HepG2 (cell line): ENCODE results near the gene FAM222A. TPM values are rescaled to one million over a fixed set of nuclear protein-coding genes. Genes with fewer than 3 reads are reported as not detected.

Experiments
- AGO1 ChIP-seq: fragments of 200-400 bp; formaldehyde crosslinking; IDR thresholded peaks from 2 replicates; pipeline ENCODE4 v1.6.1; 2017; ENCODE audit warnings: mild to moderate bottlenecking, low read depth, low read length, moderate library complexity; ENCODE audit not compliant: poor library complexity, severe bottlenecking
- ETV5 ChIP-seq: IDR thresholded peaks from 2 replicates; pipeline ENCODE4 v1.6.1; 2018; ENCODE audit warnings: missing biosample characterization, missing genetic modification reagents, inconsistent platforms, borderline replicate concordance
- ETV6 ChIP-seq: sonication (generic); formaldehyde crosslinking; conservative IDR thresholded peaks from 2 replicates; pipeline ENCODE4 v1.4.0; 2020; ENCODE audit warnings: missing genetic modification reagents
- MEIS1 ChIP-seq: sonication (generic); formaldehyde crosslinking; IDR thresholded peaks from 2 replicates; pipeline ENCODE4 v1.9.0; 2021; ENCODE audit warnings: mild to moderate bottlenecking, missing genetic modification reagents, moderate library complexity, borderline replicate concordance
- MTA1 ChIP-seq: sonication (generic); formaldehyde crosslinking; IDR thresholded peaks from 2 replicates; pipeline ENCODE4 v1.4.0; 2020; ENCODE audit warnings: missing genetic modification reagents, mild to moderate bottlenecking, borderline replicate concordance
- MTF1 ChIP-seq: sonication (generic); formaldehyde crosslinking; IDR thresholded peaks from 2 replicates; pipeline ENCODE4 v1.5.0; 2020; ENCODE audit warnings: missing genetic modification reagents
- NCOR1 ChIP-seq: fragments of 200-600 bp; sonication (generic); IDR thresholded peaks from 2 replicates; pipeline ENCODE4 v1.7.0; 2017; ENCODE audit warnings: antibody characterized with exemption, low read length, borderline replicate concordance
- NPAS2 ChIP-seq: sonication (generic); formaldehyde crosslinking; IDR thresholded peaks from 2 replicates; pipeline ENCODE4 v1.8.0; 2022; ENCODE audit warnings: mild to moderate bottlenecking, missing genetic modification reagents, borderline replicate concordance
- NR2C2 ChIP-seq: sonication (generic); formaldehyde crosslinking; IDR thresholded peaks from 2 replicates; pipeline ENCODE4 v1.4.0; 2020; ENCODE audit warnings: missing genetic modification reagents, mild to moderate bottlenecking, moderate library complexity, borderline replicate concordance
- POLR2A ChIP-seq, 2 experiments: IDR thresholded peaks; 2 replicates each; pipeline ENCODE4 v1.6.1; 2011; ENCODE audit warnings: low read depth in 2 of 2, low read length in 2 of 2, mild to moderate bottlenecking in 1 of 2, moderate library complexity in 1 of 2; ENCODE audit not compliant: insufficient read depth in 1 of 2
- PPARG ChIP-seq: conservative IDR thresholded peaks from 2 replicates; pipeline ENCODE4 v1.6.1; 2016; ENCODE audit warnings: missing biosample characterization, missing genetic modification reagents
- SALL1 ChIP-seq: sonication (generic); formaldehyde crosslinking; IDR thresholded peaks from 2 replicates; pipeline ENCODE4 v1.8.0; 2022; ENCODE audit warnings: mild to moderate bottlenecking, missing genetic modification reagents
- SALL2 ChIP-seq: sonication (generic); formaldehyde crosslinking; IDR thresholded peaks from 2 replicates; pipeline ENCODE4 v1.8.1; 2023; ENCODE audit warnings: mild to moderate bottlenecking, missing genetic modification reagents, inconsistent platforms
- SKI ChIP-seq: fragments of 450-650 bp; IDR thresholded peaks from one replicate; pipeline ENCODE4 v1.6.1; 2018; ENCODE audit warnings: mild to moderate bottlenecking; ENCODE audit not compliant: partially characterized antibody
- SOX6 ChIP-seq, 2 experiments: fragments of 450-650 bp in 1 of 2; sonication (generic) in 1 of 2; formaldehyde crosslinking in 1 of 2; IDR thresholded peaks; 2 replicates each; pipeline versions ENCODE4 v1.4.0 to v1.6.1; 2017 to 2020; ENCODE audit warnings: antibody characterized with exemption in 1 of 2, mild to moderate bottlenecking in 1 of 2, missing genetic modification reagents in 1 of 2
- SP4 ChIP-seq: sonication (generic); formaldehyde crosslinking; IDR thresholded peaks from 2 replicates; pipeline ENCODE4 v1.8.1; 2023; ENCODE audit warnings: mild to moderate bottlenecking, missing genetic modification reagents
- STAG1 ChIP-seq: sonication (generic); formaldehyde crosslinking; IDR thresholded peaks from 2 replicates; pipeline ENCODE4 v1.4.0; 2020; ENCODE audit warnings: missing genetic modification reagents
- TBX2 ChIP-seq: sonication (generic); formaldehyde crosslinking; IDR thresholded peaks from 2 replicates; pipeline ENCODE4 v1.5.0; 2020; ENCODE audit warnings: missing genetic modification reagents, mild to moderate bottlenecking, borderline replicate concordance
- ZNF18 ChIP-seq: sonication (generic); formaldehyde crosslinking; IDR thresholded peaks from 2 replicates; pipeline ENCODE4 v1.8.0; 2022; ENCODE audit warnings: mild to moderate bottlenecking, missing genetic modification reagents; ENCODE audit not compliant: insufficient replicate concordance
- ZNF292 ChIP-seq: sonication (generic); formaldehyde crosslinking; IDR thresholded peaks from 2 replicates; pipeline ENCODE4 v1.8.1; 2022; ENCODE audit warnings: mild to moderate bottlenecking, low read depth, missing genetic modification reagents, borderline replicate concordance
- ZNF33B ChIP-seq: sonication (generic); formaldehyde crosslinking; IDR thresholded peaks from 2 replicates; pipeline ENCODE4 v1.5.1; 2020; ENCODE audit warnings: mild to moderate bottlenecking, missing genetic modification reagents
- ZNF343 ChIP-seq: sonication (generic); formaldehyde crosslinking; IDR thresholded peaks from 2 replicates; pipeline ENCODE4 v1.4.0; 2020; ENCODE audit warnings: mild to moderate bottlenecking, missing genetic modification reagents
- ZNF350 ChIP-seq: sonication (generic); formaldehyde crosslinking; IDR thresholded peaks from 2 replicates; pipeline ENCODE4 v1.4.0; 2020; ENCODE audit warnings: mild to moderate bottlenecking, low read depth, missing genetic modification reagents, borderline replicate concordance
- ZNF414 ChIP-seq: sonication (generic); formaldehyde crosslinking; IDR thresholded peaks from 2 replicates; pipeline ENCODE4 v1.5.0; 2020; ENCODE audit warnings: missing genetic modification reagents
- ZNF605 ChIP-seq: sonication (generic); formaldehyde crosslinking; IDR thresholded peaks from 2 replicates; pipeline ENCODE4 v1.8.0; 2022; ENCODE audit warnings: mild to moderate bottlenecking, missing genetic modification reagents
- ZNF781 ChIP-seq: sonication (generic); formaldehyde crosslinking; IDR thresholded peaks from 2 replicates; pipeline ENCODE4 v1.5.1; 2020; ENCODE audit warnings: borderline replicate concordance, mild to moderate bottlenecking, missing genetic modification reagents; ENCODE audit errors: not compliant biosample characterization
- polyA plus RNA-seq, 8 experiments: library from polyadenylated mRNA; depleted of rRNA in 3 of 8; stranded (reverse) in 7 of 8; unstranded in 1 of 8; fragments of >200 nt; fragmentation: Illumina TruSeq in 4 of 8; extraction: Trizol in 4 of 8; gene quantifications; 2 replicates each; pipeline versions ENCODE4 v1.2.1 to v1.2.3, GENCODE V29; 2011 to 2016; ENCODE audit warnings: low read depth in 4 of 8, missing spikeins in 1 of 8, mixed read lengths in 1 of 8; ENCODE audit not compliant: insufficient read depth in 1 of 8
- total RNA-seq, 5 experiments: library from RNA; depleted of rRNA; stranded (reverse); fragments of >200 nt; fragmentation: Illumina TruSeq; extraction: Trizol; gene quantifications; 2 replicates each; pipeline ENCODE4 v1.2.3, GENCODE V29; 2016; ENCODE audit warnings: low read depth in 1 of 5
- TF ChIP-seq, protein P1 (sequence below): sonication (generic); formaldehyde crosslinking; IDR thresholded peaks from 2 replicates; pipeline ENCODE4 v1.8.1; 2023; ENCODE audit warnings: mild to moderate bottlenecking, missing genetic modification reagents

The FAM222A gene
- total and polyA plus RNA-seq, 2 of the 13 experiments (the other 11 are each of a cell fraction or from before 2014, with no cell fraction given): 2.7 to 9.6 TPM

GRCh38 chr12:109706747-109707469 is 6.7 kb upstream of the FAM222A start (continued):
- TF ChIP-seq AGO1: no peak
- TF ChIP-seq PPARG (CRISPR knock-in tag): peak; percentile 82
- TF ChIP-seq TBX2 (CRISPR knock-in tag): peak; percentile 42; the same call in 1 of the 2 replicates
- no peak for TF ChIP-seq STAG1 (CRISPR knock-in tag)
- no peak for TF ChIP-seq ETV6
- peak; percentile 26 for TF ChIP-seq ZNF781 (CRISPR knock-in tag)
- peak; percentile 76 for TF ChIP-seq SKI
- TF ChIP-seq SOX6 (IDR thresholded peaks at IDR 0.05): no peak
- peak; percentile 81 for TF ChIP-seq SOX6 (CRISPR knock-in tag; IDR thresholded peaks at IDR 0.05)
- TF ChIP-seq ZNF292 (CRISPR knock-in tag): peak; percentile 83
- peak; percentile 35; the same call in 1 of the 2 replicates for TF ChIP-seq NR2C2 (CRISPR knock-in tag)
- no peak for TF ChIP-seq ZNF33B (CRISPR knock-in tag)
- no peak for TF ChIP-seq ZNF18 (CRISPR knock-in tag)
- TF ChIP-seq MEIS1 (CRISPR knock-in tag): no peak
- no peak for TF ChIP-seq NPAS2 (CRISPR knock-in tag)
- no peak for TF ChIP-seq MTF1 (CRISPR knock-in tag)
- no peak for TF ChIP-seq ZNF414 (CRISPR knock-in tag)
- no peak for TF ChIP-seq SP4 (CRISPR knock-in tag)
- TF ChIP-seq, protein P1, sequence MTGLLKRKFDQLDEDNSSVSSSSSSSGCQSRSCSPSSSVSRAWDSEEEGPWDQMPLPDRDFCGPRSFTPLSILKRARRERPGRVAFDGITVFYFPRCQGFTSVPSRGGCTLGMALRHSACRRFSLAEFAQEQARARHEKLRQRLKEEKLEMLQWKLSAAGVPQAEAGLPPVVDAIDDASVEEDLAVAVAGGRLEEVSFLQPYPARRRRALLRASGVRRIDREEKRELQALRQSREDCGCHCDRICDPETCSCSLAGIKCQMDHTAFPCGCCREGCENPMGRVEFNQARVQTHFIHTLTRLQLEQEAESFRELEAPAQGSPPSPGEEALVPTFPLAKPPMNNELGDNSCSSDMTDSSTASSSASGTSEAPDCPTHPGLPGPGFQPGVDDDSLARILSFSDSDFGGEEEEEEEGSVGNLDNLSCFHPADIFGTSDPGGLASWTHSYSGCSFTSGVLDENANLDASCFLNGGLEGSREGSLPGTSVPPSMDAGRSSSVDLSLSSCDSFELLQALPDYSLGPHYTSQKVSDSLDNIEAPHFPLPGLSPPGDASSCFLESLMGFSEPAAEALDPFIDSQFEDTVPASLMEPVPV: no peak
- TF ChIP-seq SALL1 (CRISPR knock-in tag): peak; percentile 87
- TF ChIP-seq ZNF605 (CRISPR knock-in tag): peak; percentile 35; the same call in 1 of the 2 replicates
- peak; percentile 61 for TF ChIP-seq MTA1 (CRISPR knock-in tag)
- peak in 1 of 2 experiments; percentile 33; a peak in 1 of 4 replicates for TF ChIP-seq POLR2A (IDR thresholded peaks at IDR 0.05; ENCODE audit: insufficient read depth in 1 of 2, low read depth in 2 of 2, low read length in 2 of 2)
- no peak for TF ChIP-seq SALL2 (CRISPR knock-in tag)
- TF ChIP-seq ZNF343 (CRISPR knock-in tag): no peak
- TF ChIP-seq ETV5 (CRISPR knock-in tag): peak; percentile 60; the same call in 1 of the 2 replicates
- TF ChIP-seq ZNF350 (CRISPR knock-in tag): peak; percentile 79; the same call in 1 of the 2 replicates
- peak; percentile 90; the same call in 1 of the 2 replicates for TF ChIP-seq NCOR1
